CD4-positive, alpha-beta memory T cell (primary cell): ENCODE measurements around the gene NT5DC4. TPM values are rescaled to one million over a fixed set of nuclear protein-coding genes. Genes with fewer than 3 reads are reported as not detected.

Experiments
- CTCF ChIA-PET: fragments of 350-600 bp; sonication (Branson Sonifier 250); formaldehyde crosslinking; loops from one replicate; lab custom pipeline; 2021; ENCODE audit warnings: inconsistent platforms; ENCODE audit not compliant: partially characterized antibody; lab: Charles Lee
- POLR2A ChIA-PET: fragments of 350-600 bp; sonication (Branson Sonifier 250); formaldehyde crosslinking; loops from one replicate; lab custom pipeline; 2021; ENCODE audit not compliant: partially characterized antibody; lab: Charles Lee
- DNase-seq, 5 donors: peaks; one replicate each; pipeline versions ENCODE4 v3.0.0 to v3.0.0-alpha.2; 2020 to 2022; ENCODE audit warnings: mixed read lengths in 1 of 5
- H3K27ac ChIP-seq: one replicate; pipeline ENCODE4 v1.7.0; 2013; ENCODE audit warnings: low read depth, low read length
- H3K27me3 ChIP-seq: 2 replicates; pipeline ENCODE4 v1.7.0; 2013; ENCODE audit warnings: mild to moderate bottlenecking, low read length, moderate library complexity; ENCODE audit not compliant: insufficient read depth
- H3K36me3 ChIP-seq: 2 replicates; pipeline ENCODE4 v1.7.0; 2013; ENCODE audit warnings: mild to moderate bottlenecking, low read length, moderate library complexity; ENCODE audit not compliant: insufficient read depth
- H3K4me1 ChIP-seq: 2 replicates; pipeline ENCODE4 v1.7.0; 2013; ENCODE audit warnings: mild to moderate bottlenecking, low read length, moderate library complexity; ENCODE audit not compliant: insufficient read depth
- H3K4me3 ChIP-seq, 2 donors: one replicate each; pipeline ENCODE4 v1.7.0; 2013; ENCODE audit warnings: low read length in 2 of 2, mild to moderate bottlenecking in 1 of 2
- H3K9me3 ChIP-seq, 2 donors: one replicate each; pipeline ENCODE4 v1.7.0; 2013; ENCODE audit warnings: low read length in 2 of 2, control low read depth in 1 of 2; ENCODE audit not compliant: control insufficient read depth in 1 of 2
- H3K27ac Mint-ChIP-seq, 7 donors: one replicate each; pipeline ENCODE4 v1.8.0; 2020 to 2021; ENCODE audit warnings: mixed read lengths in 7 of 7, mild to moderate bottlenecking in 6 of 7, inconsistent platforms in 3 of 7, moderate library complexity in 3 of 7
- H3K27me3 Mint-ChIP-seq, 2 donors: one replicate each; pipeline ENCODE4 v1.8.0; 2020 to 2021; ENCODE audit warnings: mixed read lengths in 2 of 2
- H3K36me3 Mint-ChIP-seq, 2 donors: one replicate each; pipeline ENCODE4 v1.8.0; 2020 to 2021; ENCODE audit warnings: mixed read lengths in 2 of 2, inconsistent platforms in 1 of 2, mild to moderate bottlenecking in 1 of 2
- H3K4me1 Mint-ChIP-seq, 4 donors: one replicate each; pipeline ENCODE4 v1.8.0; 2020 to 2021; ENCODE audit warnings: mixed read lengths in 4 of 4, mild to moderate bottlenecking in 1 of 4
- H3K4me3 Mint-ChIP-seq, 8 donors: one replicate each; pipeline ENCODE4 v1.8.0; 2020 to 2021; ENCODE audit warnings: mixed read lengths in 8 of 8, mild to moderate bottlenecking in 7 of 8, moderate library complexity in 6 of 8, inconsistent platforms in 3 of 8
- H3K9me3 Mint-ChIP-seq, 8 donors: one replicate each; pipeline ENCODE4 v1.8.0; 2020 to 2021; ENCODE audit warnings: mixed read lengths in 8 of 8, mild to moderate bottlenecking in 5 of 8, inconsistent platforms in 3 of 8, moderate library complexity in 1 of 8
- intact Hi-C: fragments of 100-400 bp; cut with micrococcal nuclease; formaldehyde crosslinking; loops from one replicate; pipeline ENCODE4 v1.15.1; 2023
- polyA plus RNA-seq, 2 donors: library from polyadenylated mRNA; unstranded; fragments of 300-500 nt; fragmentation: Illumina TruSeq; gene quantifications; one replicate each; pipeline ENCODE4 v1.2.3, GENCODE V29; 2021
- total RNA-seq, 2 experiments: library from RNA; stranded (reverse); gene quantifications; one replicate each; pipeline ENCODE4 v1.2.3, GENCODE V29; 2021

NT5DC4 gene
- total RNA-seq (not detected), polyA plus RNA-seq (not detected)

DNA sequence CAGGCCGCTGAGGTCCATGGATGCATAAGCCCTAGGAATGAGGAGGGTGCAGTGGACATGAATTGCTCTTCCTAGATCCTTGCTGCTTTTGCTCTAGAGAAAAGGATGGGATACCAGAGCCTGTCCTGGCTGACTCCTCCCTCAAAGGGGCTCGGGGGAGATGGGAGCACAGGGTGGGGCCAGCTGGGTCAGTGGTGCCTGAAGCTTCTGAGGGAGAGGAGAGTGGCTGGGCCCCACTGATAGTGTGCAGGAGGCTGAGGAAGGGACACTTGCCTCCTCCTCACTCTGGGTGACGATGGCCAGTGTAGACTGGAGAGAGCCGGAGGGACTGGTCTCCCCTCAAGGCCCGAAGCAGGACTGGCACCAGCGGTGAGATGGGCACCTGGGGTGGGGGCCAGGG lies at the start of gene NT5DC4:
TSS of gene NT5DC4 (plus strand) at position 236 of the 400 bp plus-strand sequence. CDS start at position 296, 60 bp downstream.
- H3K27ac Mint-ChIP-seq: no peak within 1 kb of the TSS
- H3K4me3 Mint-ChIP-seq: no peak within 1 kb of the TSS

GRCh38 chr2:112671801-112672200 lies 49.0 kb upstream of the NT5DC4 start:
- Mint-ChIP-seq H3K27ac (no peak overlapping the region), H3K4me3 (no peak overlapping the region), H3K4me1 (peaks cover 0 to under 1% (median 0%) of the 10 kb centered on the region in 4 donors), H3K36me3 (peaks cover 0 to 3% of the 10 kb centered on the region in 2 donors), H3K27me3 (no peaks in the 10 kb centered on the region), H3K9me3 (peaks cover 0 to 5% (median 0%) of the 10 kb centered on the region in 8 donors)
- Histone ChIP-seq H3K9me3 (no peaks in the 10 kb centered on the region), H3K4me3 (no peak overlapping the region), H3K4me1 (no peaks in the 10 kb centered on the region), H3K36me3 (no peaks in the 10 kb centered on the region), H3K27ac (no peak overlapping the region), H3K27me3 (no peaks in the 10 kb centered on the region)
- POLR2A ChIA-PET: interaction anchor here (0.8 kb wide), 1 partner anchor 18 kb away, joined by 3 read pairs; no protein-coding TSS in a partner anchor
- CTCF ChIA-PET: interaction anchor here (2.0 to 4.0 kb wide), 3 partner anchors 20 to 54 kb away, joined by 5 to 17 read pairs (median 5); no protein-coding TSS in a partner anchor
- DNase-seq: no peak
- intact Hi-C loops: no loop called here

More for the DNA sequence above, at the start of gene NT5DC4:
- Histone ChIP-seq H3K9me3 (no peaks in the 10 kb centered on the region), H3K27ac (no peak within 1 kb of the TSS), H3K4me3 (no peak within 1 kb of the TSS), H3K36me3 (no peaks in the 10 kb centered on the region), H3K4me1 (no peaks in the 10 kb centered on the region), H3K27me3 (no peaks in the 10 kb centered on the region)
- Mint-ChIP-seq H3K36me3 (no peaks in the 10 kb centered on the region), H3K4me1 (no peaks in the 10 kb centered on the region), H3K9me3 (peaks cover 0 to 5% (median 0%) of the 10 kb centered on the region in 8 donors), H3K27me3 (peaks cover 0 to 2% of the 10 kb centered on the region in 2 donors)
- DNase-seq: no peak
- intact Hi-C loops: loop anchor here (10.0 kb wide), 1 partner anchor 236 kb away; the partner anchor contains the start of gene TTL
- CTCF ChIA-PET: no interaction called here
- POLR2A ChIA-PET: no interaction called here

GRCh38 chr2:112673008-112673407 lies 47.8 kb upstream of the NT5DC4 start:
- CTCF ChIA-PET: interaction anchor here (1.1 to 2.1 kb wide), 2 partner anchors 19 to 53 kb away, joined by 3 to 5 read pairs; no protein-coding TSS in a partner anchor
- Histone ChIP-seq H3K27me3 (no peaks in the 10 kb centered on the region), H3K4me3 (no peak overlapping the region), H3K9me3 (no peaks in the 10 kb centered on the region), H3K4me1 (no peaks in the 10 kb centered on the region), H3K36me3 (no peaks in the 10 kb centered on the region), H3K27ac (no peak overlapping the region)
- Mint-ChIP-seq H3K27ac (peak overlapping the region in 1 of 7 donors; percentile 29), H3K4me3 (no peak overlapping the region), H3K27me3 (no peaks in the 10 kb centered on the region), H3K36me3 (peaks cover 0 to 2% of the 10 kb centered on the region in 2 donors), H3K9me3 (peaks cover 0 to 5% (median 0%) of the 10 kb centered on the region in 8 donors), H3K4me1 (no peaks in the 10 kb centered on the region)
- no peak for DNase-seq
- POLR2A ChIA-PET: interaction anchor here (1.0 kb wide), 1 partner anchor 8 kb away, joined by 3 read pairs; no protein-coding TSS in a partner anchor
- intact Hi-C loops: no loop called here

- CTCF ChIA-PET: interaction anchor here (1.1 kb wide), 1 partner anchor 18 kb away, joined by 3 read pairs; no protein-coding TSS in a partner anchor
- no peaks in the 10 kb centered on the region for H3K27me3 ChIP-seq
- Mint-ChIP-seq H3K4me1 (no peaks in the 10 kb centered on the region), H3K27me3 (no peaks in the 10 kb centered on the region), H3K4me3 (no peak overlapping the region), H3K36me3 (peaks cover 0 to 1% of the 10 kb centered on the region in 2 donors), H3K27ac (no peak overlapping the region), H3K9me3 (peaks cover 0 to 5% (median 0%) of the 10 kb centered on the region in 8 donors)
- intact Hi-C loops: no loop called here
- no peak for DNase-seq
- no peaks in the 10 kb centered on the region for H3K36me3 ChIP-seq
- H3K4me1 ChIP-seq: no peaks in the 10 kb centered on the region
- POLR2A ChIA-PET: interaction anchor here (1.0 kb wide), 1 partner anchor 9 kb away, joined by 3 read pairs; no protein-coding TSS in a partner anchor
- no peak overlapping the region for H3K4me3 ChIP-seq
- H3K9me3 ChIP-seq: no peaks in the 10 kb centered on the region
- no peak overlapping the region for H3K27ac ChIP-seq
Observed at GRCh38 chr2:112674229-112674628, 46.6 kb upstream of the NT5DC4 start.

DNA sequence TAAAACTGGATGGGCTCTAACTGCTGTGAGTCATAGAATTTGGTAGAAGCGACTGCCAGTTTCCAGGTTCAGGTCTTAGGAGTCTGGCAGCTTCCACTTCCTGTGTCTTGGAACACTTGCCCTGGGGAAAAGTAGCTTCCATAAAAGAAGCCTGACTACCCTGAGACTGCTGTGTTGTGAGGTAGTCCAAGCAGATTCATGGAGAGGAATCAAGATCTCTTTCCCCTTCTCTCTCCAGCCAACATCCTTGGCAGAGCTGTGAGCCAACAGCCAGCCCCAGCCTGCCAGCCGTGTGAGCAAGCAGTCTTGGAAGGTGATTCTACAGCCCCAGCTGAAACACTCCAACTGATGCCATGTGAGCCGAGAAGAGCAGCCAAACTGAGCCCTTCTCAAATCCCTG lies 41.3 kb upstream of the NT5DC4 start:
- intact Hi-C loops: no loop called here
- Mint-ChIP-seq H3K27me3 (no peaks in the 10 kb centered on the region), H3K9me3 (peaks cover 0 to 7% (median 0%) of the 10 kb centered on the region in 8 donors), H3K27ac (no peak overlapping the region), H3K36me3 (no peaks in the 10 kb centered on the region), H3K4me3 (no peak overlapping the region), H3K4me1 (peaks cover 6 to 16% (median 10%) of the 10 kb centered on the region in 4 donors)
- H3K36me3 ChIP-seq: no peaks in the 10 kb centered on the region
- ChIA-PET CTCF (interaction anchor here (1.3 to 1.4 kb wide), 3 partner anchors 11 to 53 kb away, joined by 3 to 6 read pairs (median 4); no protein-coding TSS in a partner anchor), POLR2A (no interaction called here)
- no peak for DNase-seq
- H3K4me3 ChIP-seq: no peak overlapping the region
- H3K27me3 ChIP-seq: no peaks in the 10 kb centered on the region
- H3K9me3 ChIP-seq: no peaks in the 10 kb centered on the region
- H3K4me1 ChIP-seq: peaks cover 13% of the 10 kb centered on the region
- no peak overlapping the region for H3K27ac ChIP-seq

GRCh38 chr2:112680666-112681101 lies 40.1 kb upstream of the NT5DC4 start:
- Mint-ChIP-seq H3K36me3 (no peaks in the 10 kb centered on the region), H3K4me1 (peaks cover 6 to 20% (median 13%) of the 10 kb centered on the region in 4 donors), H3K27ac (peak overlapping the region in 2 of 7 donors; percentile 35 to 42), H3K27me3 (no peaks in the 10 kb centered on the region), H3K4me3 (no peak overlapping the region), H3K9me3 (peaks cover 0 to 2% (median 0%) of the 10 kb centered on the region in 8 donors)
- Histone ChIP-seq H3K9me3 (no peaks in the 10 kb centered on the region), H3K27ac (no peak overlapping the region), H3K27me3 (no peaks in the 10 kb centered on the region), H3K4me1 (peaks cover 13% of the 10 kb centered on the region), H3K4me3 (no peak overlapping the region), H3K36me3 (no peaks in the 10 kb centered on the region)
- DNase-seq: no peak
- ChIA-PET POLR2A (no interaction called here), CTCF (interaction anchor here (0.8 to 1.4 kb wide), 2 partner anchors 52 to 54 kb away, joined by 3 to 6 read pairs; no protein-coding TSS in a partner anchor)
- intact Hi-C loops: no loop called here

DNA sequence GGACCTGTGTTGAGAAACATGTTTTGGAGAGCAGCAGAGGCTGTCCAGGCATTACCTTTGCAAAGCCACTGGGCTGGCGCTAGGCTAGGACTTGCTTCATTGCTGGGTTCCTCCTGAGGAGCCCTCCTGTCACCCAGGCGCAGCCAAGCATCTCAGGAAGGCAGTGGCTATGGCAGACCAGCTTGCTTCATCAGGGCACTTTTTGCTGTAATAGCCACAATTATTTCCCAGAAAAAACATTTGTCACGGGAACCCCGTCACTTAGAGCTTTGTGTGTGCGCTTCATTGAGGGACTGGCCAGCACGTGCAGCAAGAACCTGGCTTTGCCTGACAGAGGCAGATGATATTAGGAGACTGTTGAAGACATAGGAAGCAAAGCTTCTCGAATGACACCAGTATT lies 38.7 kb upstream of the NT5DC4 start:
- intact Hi-C loops: no loop called here
- Mint-ChIP-seq H3K9me3 (peaks cover 0 to 2% (median 0%) of the 10 kb centered on the region in 8 donors), H3K4me3 (no peak overlapping the region), H3K27ac (peak overlapping the region in 1 of 7 donors; percentile 50), H3K27me3 (no peaks in the 10 kb centered on the region), H3K36me3 (no peaks in the 10 kb centered on the region), H3K4me1 (peaks cover 6 to 20% (median 13%) of the 10 kb centered on the region in 4 donors)
- no peak for DNase-seq
- Histone ChIP-seq H3K36me3 (no peaks in the 10 kb centered on the region), H3K4me3 (no peak overlapping the region), H3K27ac (no peak overlapping the region), H3K27me3 (no peaks in the 10 kb centered on the region), H3K9me3 (no peaks in the 10 kb centered on the region), H3K4me1 (peaks cover 13% of the 10 kb centered on the region)
- POLR2A ChIA-PET: no interaction called here
- CTCF ChIA-PET: interaction anchor here (1.2 to 3.2 kb wide), 3 partner anchors 9 to 55 kb away, joined by 3 to 10 read pairs (median 4); no protein-coding TSS in a partner anchor
